Osteoblast (primary cell): ENCODE results near the gene PMPCA. TPM values are rescaled to one million over a fixed set of nuclear protein-coding genes. Genes with fewer than 3 reads are reported as not detected.

Source experiments
- DNase-seq: peaks from one replicate; pipeline ENCODE4 v3.0.0; 2011; ENCODE audit warnings: low spot score, mixed read lengths; ENCODE audit not compliant: insufficient read length; ENCODE audit errors: missing footprints
- H2AFZ ChIP-seq: 2 replicates; pipeline ENCODE4 v1.6.0; 2011; ENCODE audit warnings: mild to moderate bottlenecking, low read length
- H3K27ac ChIP-seq: 2 replicates; pipeline ENCODE4 v1.5.1; 2011; ENCODE audit warnings: mild to moderate bottlenecking, low read depth, low read length, moderate library complexity
- H3K27me3 ChIP-seq: 2 replicates; pipeline ENCODE4 v1.6.0; 2012; ENCODE audit warnings: mild to moderate bottlenecking, control low read depth, inconsistent platforms, low read length, moderate library complexity; ENCODE audit not compliant: insufficient read depth
- H3K36me3 ChIP-seq: 2 replicates; pipeline ENCODE4 v1.5.1; 2011; ENCODE audit warnings: mild to moderate bottlenecking, low read length, control low read depth, moderate library complexity; ENCODE audit not compliant: insufficient read depth
- H3K4me1 ChIP-seq: 2 replicates; pipeline ENCODE4 v1.5.1; 2011; ENCODE audit warnings: mild to moderate bottlenecking, low read length, control low read depth, moderate library complexity; ENCODE audit not compliant: insufficient read depth
- H3K4me2 ChIP-seq: 2 replicates; pipeline ENCODE4 v1.6.0; 2011; ENCODE audit warnings: mild to moderate bottlenecking, low read length; ENCODE audit not compliant: insufficient read depth
- H3K4me3 ChIP-seq: fragments of 200-600 bp; sonication (generic); 3 replicates; pipeline ENCODE4 v1.5.1; 2012; ENCODE audit warnings: mild to moderate bottlenecking, low read length, inconsistent platforms; ENCODE audit not compliant: insufficient read depth
- H3K79me2 ChIP-seq: 2 replicates; pipeline ENCODE4 v1.6.0; 2012; ENCODE audit warnings: mild to moderate bottlenecking, low read length, control low read depth, inconsistent platforms; ENCODE audit not compliant: insufficient read depth
- H3K9me3 ChIP-seq: 2 replicates; pipeline ENCODE4 v1.5.1; 2011; ENCODE audit warnings: low read depth, low read length, control low read depth
- H4K20me1 ChIP-seq: 2 replicates; pipeline ENCODE4 v1.6.0; 2012; ENCODE audit warnings: mild to moderate bottlenecking, low read length, control low read depth; ENCODE audit not compliant: insufficient read depth
- total RNA-seq: library from RNA; depleted of rRNA; stranded (reverse); fragments of >200 nt; gene quantifications from 2 replicates; pipeline ENCODE4 v1.2.3, GENCODE V29; 2012
- TF ChIP-seq, protein P1 (sequence below): IDR thresholded peaks from 2 replicates; pipeline ENCODE4 v1.5.1; 2011; ENCODE audit warnings: mild to moderate bottlenecking, low read depth, low read length, moderate library complexity; ENCODE audit errors: extremely low read depth

Gene PMPCA
- total RNA-seq, 1 donor = 39.1 TPM

DNA sequence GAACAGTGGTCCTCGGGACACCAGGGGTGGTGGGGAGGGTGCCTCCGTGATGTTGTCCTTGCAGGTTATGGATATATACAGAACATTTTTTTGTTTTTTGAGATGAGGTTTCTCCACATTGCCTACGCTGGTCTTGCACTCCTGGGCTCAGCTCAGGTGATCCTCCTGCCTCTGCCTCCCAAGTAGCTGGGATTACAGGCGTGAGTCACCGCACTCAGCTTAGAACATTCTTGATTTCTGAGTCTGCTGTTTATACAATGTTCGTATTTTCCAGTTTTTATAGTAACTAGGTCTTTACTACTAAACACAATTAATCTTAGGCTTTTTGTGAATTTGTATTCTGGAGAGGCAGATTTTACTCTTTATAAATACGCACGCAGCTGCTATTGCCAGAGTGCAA lies 6.0 kb downstream of the PMPCA start:
- Histone ChIP-seq H3K27ac (no peak overlapping the region), H4K20me1 (peaks cover 39% of the 10 kb centered on the region), H3K36me3 (peaks cover 86% of the 10 kb centered on the region), H3K79me2 (peaks cover 50% of the 10 kb centered on the region), H3K4me1 (peaks cover 7% of the 10 kb centered on the region), H3K9me3 (no peaks in the 10 kb centered on the region), H3K4me2 (no peak overlapping the region), H3K4me3 (no peak overlapping the region), H3K27me3 (no peaks in the 10 kb centered on the region), H2AFZ (no peak overlapping the region)
- DNase-seq = no peak
- TF ChIP-seq, protein P1, sequence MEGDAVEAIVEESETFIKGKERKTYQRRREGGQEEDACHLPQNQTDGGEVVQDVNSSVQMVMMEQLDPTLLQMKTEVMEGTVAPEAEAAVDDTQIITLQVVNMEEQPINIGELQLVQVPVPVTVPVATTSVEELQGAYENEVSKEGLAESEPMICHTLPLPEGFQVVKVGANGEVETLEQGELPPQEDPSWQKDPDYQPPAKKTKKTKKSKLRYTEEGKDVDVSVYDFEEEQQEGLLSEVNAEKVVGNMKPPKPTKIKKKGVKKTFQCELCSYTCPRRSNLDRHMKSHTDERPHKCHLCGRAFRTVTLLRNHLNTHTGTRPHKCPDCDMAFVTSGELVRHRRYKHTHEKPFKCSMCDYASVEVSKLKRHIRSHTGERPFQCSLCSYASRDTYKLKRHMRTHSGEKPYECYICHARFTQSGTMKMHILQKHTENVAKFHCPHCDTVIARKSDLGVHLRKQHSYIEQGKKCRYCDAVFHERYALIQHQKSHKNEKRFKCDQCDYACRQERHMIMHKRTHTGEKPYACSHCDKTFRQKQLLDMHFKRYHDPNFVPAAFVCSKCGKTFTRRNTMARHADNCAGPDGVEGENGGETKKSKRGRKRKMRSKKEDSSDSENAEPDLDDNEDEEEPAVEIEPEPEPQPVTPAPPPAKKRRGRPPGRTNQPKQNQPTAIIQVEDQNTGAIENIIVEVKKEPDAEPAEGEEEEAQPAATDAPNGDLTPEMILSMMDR = no peak

DNA sequence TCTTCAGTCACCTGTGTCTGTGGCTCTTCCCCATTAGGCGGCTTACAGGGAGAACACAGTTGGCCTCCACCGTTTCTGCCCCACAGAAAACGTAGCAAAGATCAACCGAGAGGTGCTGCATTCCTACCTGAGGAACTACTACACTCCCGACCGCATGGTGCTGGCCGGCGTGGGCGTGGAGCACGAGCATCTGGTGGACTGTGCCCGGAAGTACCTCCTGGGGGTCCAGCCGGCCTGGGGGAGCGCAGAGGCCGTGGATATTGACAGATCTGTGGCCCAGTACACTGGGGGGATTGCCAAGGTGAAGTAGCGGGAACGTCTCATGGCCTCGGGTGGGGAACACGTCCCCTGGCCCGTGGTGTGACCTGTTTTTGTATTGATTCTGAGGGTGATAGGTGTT lies 6.5 kb downstream of the PMPCA start:
- H3K27me3 ChIP-seq = no peaks in the 10 kb centered on the region
- no peak for DNase-seq
- H3K9me3 ChIP-seq = no peaks in the 10 kb centered on the region
- TF ChIP-seq, protein P1 = no peak
- peaks cover 34% of the 10 kb centered on the region for H4K20me1 ChIP-seq
- H3K27ac ChIP-seq = no peak overlapping the region
- no peak overlapping the region for H3K4me3 ChIP-seq
- peaks cover 89% of the 10 kb centered on the region for H3K36me3 ChIP-seq
- peaks cover 2% of the 10 kb centered on the region for H3K4me1 ChIP-seq
- H3K79me2 ChIP-seq = peaks cover 45% of the 10 kb centered on the region
- no peak overlapping the region for H2AFZ ChIP-seq
- no peak overlapping the region for H3K4me2 ChIP-seq

DNA sequence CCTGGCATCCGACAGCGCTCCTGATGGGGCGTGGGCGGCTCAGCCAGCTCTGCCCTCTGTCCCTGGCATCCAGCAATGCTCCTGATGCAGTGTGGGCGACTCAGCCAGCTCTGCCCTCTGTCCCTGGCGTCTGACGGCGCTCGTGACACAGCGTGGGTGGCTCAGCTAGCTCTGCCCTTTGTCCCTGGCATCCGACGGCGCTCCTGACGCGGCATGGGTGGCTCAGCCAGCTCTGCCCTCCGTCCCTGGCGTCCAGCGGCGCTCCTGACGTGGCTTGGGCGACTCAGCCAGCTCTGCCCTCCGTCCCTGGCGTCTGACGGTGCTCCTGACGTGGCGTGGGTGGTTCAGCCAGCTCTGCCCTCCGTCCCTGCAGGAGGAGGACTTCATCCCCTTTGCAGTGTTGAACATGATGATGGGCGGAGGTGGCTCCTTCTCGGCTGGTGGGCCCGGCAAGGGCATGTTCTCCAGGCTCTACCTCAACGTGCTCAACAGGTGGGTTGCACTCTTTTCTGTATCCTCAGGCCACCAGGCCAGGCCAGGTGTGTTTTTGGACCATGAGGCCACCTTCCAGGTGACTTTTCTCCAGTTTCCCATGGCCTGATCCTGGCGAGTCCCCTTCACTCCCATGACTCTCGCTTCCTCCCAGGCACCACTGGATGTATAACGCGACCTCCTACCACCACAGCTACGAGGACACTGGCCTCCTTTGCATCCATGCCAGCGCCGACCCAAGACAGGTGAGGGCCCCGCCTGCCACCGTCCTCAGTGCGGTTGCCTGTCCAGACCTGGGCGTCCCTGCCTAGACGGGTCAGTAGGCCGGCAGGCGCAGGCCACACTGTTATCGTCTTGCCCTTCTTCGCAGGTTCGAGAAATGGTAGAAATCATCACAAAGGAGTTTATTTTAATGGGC lies 8.0 kb downstream of the PMPCA start:
- Histone ChIP-seq H3K4me2 (no peak overlapping the region), H3K36me3 (peaks cover 95% of the 10 kb centered on the region), H3K79me2 (peaks cover 31% of the 10 kb centered on the region), H3K9me3 (no peaks in the 10 kb centered on the region), H2AFZ (no peak overlapping the region), H3K27me3 (no peaks in the 10 kb centered on the region), H3K27ac (no peak overlapping the region), H3K4me3 (no peak overlapping the region), H3K4me1 (no peaks in the 10 kb centered on the region), H4K20me1 (peaks cover 21% of the 10 kb centered on the region)
- no peak for DNase-seq
- TF ChIP-seq, protein P1 = no peak

DNA sequence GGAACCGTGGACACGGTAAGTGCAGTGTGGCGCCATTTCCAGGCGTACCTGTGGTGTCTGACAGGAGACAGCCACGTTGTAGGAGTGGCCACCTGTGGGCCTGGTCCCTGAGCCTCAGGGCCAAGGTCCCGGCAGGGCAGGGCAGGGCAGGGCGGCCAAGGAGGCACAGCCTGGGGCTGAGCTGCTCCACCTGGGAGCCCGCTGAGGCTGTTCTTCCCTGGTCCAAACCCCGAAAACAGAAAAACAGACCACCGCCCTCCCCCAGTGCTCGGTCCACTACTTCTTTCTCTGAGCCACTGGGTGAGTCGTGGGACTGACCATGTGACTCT lies 8.6 kb downstream of the PMPCA start:
- no peak overlapping the region for H2AFZ ChIP-seq
- H3K27ac ChIP-seq = no peak overlapping the region
- DNase-seq = no peak
- H3K4me3 ChIP-seq = no peak overlapping the region
- no peaks in the 10 kb centered on the region for H3K27me3 ChIP-seq
- H4K20me1 ChIP-seq = peaks cover 15% of the 10 kb centered on the region
- no peak overlapping the region for H3K4me2 ChIP-seq
- no peaks in the 10 kb centered on the region for H3K4me1 ChIP-seq
- no peaks in the 10 kb centered on the region for H3K9me3 ChIP-seq
- peaks cover 93% of the 10 kb centered on the region for H3K36me3 ChIP-seq
- TF ChIP-seq, protein P1 = no peak
- H3K79me2 ChIP-seq = peaks cover 25% of the 10 kb centered on the region
